ENCODE measurements around the gene ANKRD39.

The ANKRD39 gene

DNA sequence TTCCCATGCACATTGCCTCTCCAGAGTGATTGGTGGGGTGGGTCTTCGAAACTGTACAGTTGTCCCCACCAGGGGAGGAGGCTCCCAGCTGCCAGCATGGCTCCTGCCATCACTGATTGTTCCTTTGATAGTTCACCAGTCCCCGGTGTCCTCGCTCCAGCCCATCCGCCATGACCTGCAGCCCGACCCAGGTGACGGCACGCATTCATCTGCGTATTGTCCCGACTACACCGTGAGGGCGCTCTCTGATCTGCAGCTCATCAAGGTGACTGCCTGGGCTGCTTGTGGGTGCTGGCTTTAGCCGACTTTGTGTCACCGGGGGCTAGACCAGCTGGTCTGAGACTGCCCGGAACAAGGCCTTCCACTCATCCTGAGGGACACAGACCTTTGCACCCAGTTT, 29.4 kb downstream of the ANKRD39 start:
- DNase-seq (ENCODE audit: low read depth, low spot score) = no peak

DNA sequence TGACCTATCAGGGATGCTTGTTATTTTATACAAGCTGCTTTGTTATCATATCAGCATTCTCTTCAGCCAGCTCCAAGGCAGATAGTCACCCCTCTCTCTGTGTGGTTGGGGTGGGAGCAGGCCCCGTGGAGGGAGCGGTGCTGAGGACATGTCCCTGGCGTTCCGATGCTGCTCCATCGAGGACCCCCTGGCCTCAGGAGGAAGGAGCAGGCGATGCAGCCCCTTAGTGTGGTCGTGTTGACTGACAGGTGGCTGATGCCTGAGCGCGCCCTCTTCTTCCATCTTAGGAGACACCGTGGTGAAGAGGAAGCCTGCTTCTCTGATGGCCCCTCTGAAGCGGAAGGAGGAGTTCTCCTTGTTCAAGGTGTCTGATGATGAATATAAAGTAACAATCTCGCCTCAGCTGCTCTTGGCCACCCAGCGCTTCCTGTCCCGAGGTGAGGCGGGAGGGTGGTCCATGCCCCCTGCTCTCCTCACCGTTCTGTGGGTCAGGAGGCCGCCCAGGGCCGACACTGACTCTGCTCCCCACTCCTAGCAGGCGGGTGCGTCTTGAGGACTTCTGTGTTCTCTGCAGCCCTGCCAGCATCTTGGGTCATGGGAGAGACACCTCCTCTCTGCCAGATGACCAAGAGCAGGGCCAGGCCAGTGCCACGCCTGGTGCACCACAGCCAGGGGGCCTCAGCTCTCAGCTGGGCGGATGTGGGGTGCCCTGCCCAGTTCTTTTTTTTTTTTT, 31.1 kb downstream of the ANKRD39 start:
- no peak for DNase-seq (ENCODE audit: low read depth, low spot score)

DNA sequence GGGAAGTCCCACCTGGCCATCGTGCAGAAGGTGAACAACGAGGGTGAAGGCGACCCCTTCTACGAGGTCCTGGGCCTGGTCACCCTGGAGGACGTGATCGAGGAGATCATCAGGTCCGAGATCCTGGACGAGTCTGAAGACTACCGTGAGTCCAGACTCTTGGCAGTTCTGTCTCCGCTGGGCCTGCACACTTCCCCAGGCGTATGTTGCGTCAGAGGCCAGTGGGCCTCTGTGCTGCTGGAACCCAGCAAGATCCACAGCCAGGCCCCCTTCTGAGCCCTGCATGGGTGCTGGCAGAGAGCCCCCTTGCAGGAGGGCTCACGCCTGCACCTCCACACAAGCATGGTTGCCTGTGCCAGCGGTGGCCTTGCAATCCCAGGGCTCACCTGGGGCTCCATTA, 32.8 kb downstream of the ANKRD39 start:
- DNase-seq (ENCODE audit: low read depth, low spot score) = no peak

DNA sequence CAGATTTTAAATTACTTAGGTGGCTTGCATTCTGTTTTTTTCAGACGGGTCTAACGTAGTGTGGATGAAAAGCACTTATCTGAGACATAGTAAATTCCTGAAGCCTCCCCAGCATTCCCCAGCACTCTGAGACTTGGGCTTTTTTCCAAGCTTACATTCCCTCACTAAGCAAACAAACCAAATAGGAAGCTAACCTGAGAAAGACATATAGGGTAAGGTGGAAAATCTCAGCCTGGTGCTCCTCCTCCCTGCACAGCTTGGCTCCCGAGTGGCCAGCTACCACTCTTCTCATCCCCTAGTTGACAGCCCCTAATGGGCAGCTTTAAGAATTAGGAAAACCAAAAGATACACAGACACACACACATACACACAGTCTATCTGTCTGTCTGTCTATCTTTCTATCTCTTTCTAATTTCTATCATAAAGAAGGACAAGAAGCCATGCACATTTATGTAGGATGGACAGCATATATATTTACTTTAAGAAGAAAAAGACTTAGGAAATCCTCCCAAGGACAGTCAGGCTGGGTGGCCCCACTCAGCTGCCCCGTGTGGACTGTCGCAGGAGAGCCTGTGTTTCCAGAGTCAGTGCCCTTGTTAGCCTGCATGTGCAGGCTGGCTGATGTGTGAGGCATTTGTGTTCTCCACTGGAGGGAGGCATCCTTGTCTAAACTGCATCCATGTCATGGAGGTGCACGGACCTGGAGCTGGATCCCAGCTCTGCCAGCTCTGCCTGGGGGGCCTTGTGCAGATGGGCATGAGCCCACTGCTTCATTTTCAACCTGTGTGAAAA, 33.5 kb downstream of the ANKRD39 start:
- DNase-seq (ENCODE audit: low read depth, low spot score) = peak; percentile 86

DNA sequence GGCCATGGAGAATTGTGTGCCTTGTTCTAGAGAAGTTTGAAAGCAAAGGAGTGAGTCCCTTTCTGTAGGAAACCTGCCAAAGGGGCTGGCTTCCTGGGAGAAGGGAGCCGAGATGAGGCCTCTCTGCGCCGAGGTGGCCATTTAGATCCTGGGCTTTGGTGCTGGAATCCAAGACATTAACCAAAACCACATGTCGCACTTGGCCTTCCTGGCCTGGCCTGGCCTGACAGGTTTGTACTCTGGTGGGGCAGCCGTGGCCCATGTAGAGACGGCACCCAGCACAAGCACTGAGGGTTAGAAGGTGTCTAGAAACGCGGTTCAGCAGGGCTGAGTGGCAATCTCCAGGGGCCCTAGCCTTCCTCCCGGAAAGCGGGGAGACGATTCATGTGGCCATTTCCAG, 34.6 kb downstream of the ANKRD39 start:
- no peak for DNase-seq (ENCODE audit: low read depth, low spot score)

DNA sequence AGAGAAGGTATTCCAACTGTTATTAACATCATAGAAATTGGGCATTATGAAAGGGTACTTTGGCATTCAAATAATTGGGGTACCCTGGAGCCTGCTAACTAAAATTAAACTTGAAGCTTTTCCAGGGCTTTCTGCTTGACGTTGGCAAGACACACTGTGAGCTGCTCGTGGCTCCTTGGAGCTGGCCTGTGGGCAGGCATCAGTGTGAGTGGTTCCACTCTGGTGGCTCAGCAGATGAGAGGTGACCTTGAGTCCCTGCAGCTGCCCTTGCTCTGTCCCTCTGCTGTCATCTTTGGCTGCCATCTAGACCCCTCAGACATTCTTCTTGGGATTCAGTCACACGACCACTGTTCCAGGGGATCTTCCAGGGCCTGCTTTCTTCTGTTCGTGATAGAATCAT, 35.0 kb downstream of the ANKRD39 start:
- DNase-seq (ENCODE audit: low read depth, low spot score) = no peak

DNA sequence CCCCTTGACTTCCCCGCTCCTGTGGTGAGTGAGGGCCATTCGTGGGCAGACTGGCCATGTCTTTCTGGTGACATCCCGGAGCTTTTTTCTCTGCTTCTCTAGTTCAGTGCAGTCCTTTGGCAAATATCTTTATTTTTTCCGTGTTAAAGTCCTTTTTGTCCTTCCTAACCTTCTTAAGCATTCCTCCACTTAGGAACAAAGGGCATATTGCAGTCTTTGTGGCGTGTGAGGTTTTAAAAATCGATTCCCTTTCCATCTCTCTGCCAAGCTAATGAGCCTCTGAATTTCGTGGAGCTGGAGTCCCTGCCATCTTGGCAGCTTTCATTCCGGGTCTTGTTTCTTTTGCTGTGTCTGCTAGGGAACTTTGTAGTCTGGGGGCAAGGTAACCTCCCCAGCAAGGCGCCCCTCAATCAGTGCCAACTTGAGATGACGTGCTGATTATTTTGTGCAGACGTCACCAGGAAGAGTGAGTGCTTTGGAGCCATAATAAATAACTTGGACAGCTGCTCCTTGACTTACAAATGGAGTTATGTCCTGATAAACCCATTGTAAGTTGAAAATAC, 36.6 kb downstream of the ANKRD39 start:
- peak; percentile 15 for DNase-seq (ENCODE audit: low read depth, low spot score)

DNA sequence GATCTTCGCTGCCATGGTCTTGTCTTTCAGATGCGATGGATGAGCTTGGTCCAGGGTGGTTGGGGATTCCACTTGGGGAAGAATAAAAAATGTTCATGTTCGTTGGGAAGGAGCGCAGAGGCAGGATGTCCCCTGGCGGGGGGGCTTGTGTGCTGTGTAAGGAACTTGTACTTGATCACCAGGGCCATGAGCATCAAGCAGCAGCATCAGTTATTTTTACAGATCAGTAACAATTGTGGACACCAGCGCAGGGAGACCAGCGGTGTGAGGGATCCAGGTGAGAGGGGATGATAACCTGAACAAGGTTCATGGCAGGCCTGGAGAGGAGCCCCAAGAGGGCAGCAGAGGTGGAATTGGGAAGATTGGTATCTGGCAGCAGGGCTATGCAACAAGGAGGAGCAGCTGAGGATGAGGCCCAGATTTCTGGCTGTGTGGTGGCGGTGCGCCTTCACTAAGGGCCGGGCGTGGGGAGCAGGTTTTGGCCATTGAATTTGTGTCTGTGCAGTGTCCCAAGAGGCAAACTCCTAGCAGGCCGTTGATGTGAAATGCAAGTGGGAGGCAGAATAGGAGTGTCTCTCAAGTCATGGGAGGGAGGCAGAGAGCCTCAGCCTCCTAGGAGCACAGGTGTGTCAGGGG, 37.8 kb downstream of the ANKRD39 start:
- no peak for DNase-seq (ENCODE audit: low read depth, low spot score)

DNA sequence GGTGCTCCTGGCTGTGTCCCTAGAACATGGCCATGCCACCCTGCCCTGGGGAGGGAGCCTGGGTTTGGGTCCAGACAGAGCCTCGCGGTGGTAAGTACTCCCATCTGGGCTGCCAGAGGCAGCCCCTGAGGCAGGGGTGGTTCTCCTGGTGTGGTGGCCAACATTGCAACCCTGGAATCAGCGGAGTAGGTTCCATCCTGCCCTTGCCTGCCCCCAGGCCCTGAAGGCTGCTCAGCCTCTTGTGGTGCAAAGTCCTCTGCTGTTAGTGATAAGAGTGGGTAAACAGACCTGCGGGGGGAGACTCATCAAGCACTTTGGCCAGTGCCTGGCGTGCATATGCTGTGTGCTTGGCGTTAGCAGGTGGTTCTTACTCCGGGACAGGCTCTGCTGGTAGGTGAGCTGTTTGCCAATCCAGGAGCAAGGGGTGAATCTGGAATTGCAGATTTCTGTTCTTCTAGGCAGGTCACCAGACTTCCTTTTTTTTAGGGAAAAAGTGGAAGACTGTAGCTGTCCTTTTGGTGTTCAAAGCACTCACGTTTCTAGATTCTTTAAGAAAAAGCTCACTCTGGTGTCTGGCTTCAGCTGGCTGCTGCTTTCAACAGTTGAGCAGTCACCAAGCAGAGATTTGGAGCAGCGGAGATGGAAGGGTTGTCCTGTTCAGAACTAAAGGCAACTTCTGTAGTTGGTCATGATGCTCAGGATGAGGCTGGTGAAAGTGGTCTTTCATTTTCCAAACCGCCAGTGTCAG, 38.5 kb downstream of the ANKRD39 start:
- no peak for DNase-seq (ENCODE audit: low read depth, low spot score)

DNA sequence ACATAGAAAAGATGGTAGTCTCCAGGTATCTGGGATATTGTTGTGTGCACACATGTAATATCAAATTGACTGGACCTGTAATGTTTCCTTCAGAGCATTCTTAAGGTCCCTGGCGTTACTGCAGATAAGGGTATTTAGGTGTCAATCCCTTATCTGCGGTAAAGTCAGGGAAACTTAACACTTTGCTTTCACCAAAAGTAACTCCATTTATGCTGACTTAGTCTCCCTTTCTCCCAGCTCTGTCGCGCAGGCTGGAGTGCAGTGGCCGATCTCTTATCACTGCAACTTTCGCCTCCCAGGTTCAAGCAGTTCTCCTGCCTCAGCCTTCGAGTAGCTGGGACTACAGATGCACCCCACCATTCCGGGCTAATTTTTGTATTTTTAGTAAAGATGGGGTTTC, 39.9 kb downstream of the ANKRD39 start:
- DNase-seq (ENCODE audit: low read depth, low spot score) = no peak

DNA sequence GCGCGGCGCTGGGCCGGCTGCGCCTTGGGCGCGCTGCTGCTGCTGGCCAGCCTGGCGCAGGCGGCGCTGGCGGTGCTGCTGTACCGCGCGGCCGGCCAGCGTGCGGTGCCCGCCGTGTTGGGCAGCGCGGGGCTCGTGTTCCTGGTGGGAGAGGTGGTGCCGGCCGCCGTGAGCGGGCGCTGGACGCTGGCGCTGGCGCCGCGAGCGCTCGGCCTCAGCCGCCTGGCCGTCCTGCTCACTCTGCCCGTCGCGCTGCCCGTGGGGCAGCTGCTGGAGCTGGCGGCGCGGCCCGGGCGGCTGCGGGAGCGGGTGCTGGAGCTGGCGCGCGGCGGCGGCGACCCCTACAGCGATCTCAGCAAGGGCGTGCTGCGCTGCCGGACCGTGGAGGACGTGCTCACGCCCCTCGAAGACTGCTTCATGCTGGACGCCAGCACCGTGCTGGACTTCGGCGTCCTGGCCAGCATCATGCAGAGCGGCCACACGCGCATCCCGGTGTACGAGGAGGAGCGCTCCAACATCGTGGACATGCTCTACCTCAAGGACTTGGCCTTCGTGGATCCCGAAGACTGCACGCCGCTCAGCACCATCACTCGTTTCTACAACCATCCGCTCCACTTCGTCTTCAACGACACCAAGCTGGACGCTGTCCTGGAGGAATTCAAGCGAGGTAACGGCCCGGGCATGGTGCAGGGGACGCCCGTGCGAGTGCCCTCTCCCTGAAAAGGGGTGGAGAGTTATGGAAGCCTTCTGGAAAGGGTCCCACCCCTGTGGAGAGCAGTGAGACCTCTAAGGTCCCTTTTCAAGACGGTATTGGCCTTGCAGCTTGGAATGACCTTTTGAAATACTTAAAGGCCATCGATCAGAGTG, 40.7 kb downstream of the ANKRD39 start:
- DNase-seq (ENCODE audit: low read depth, low spot score) = no peak

DNA sequence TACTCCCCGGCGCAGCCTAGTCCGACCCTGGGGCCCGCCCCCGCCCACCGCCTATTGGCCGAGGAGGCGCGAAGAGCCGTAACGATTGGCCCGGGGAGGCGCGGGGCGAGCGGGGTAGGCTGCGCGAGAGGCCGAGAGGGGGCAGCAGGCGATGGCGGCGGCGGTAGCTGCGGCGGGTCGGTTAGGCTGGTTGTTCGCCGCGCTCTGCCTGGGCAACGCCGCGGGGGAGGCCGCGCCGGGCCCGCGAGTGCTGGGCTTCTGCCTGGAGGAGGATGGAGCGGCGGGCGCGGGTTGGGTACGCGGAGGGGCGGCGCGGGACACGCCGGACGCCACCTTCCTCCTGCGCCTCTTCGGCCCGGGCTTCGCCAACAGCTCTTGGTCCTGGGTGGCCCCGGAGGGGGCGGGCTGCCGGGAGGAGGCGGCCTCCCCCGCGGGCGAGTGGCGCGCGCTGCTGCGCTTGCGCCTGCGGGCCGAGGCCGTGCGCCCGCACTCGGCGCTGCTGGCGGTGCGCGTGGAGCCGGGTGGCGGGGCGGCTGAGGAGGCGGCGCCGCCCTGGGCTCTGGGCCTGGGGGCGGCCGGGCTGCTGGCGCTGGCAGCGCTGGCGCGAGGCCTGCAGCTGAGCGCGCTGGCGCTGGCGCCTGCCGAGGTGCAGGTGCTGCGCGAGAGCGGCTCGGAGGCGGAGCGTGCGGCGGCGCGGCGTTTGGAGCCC, 41.5 kb downstream of the ANKRD39 start, which contains the start of gene CNNM3:
TSS of gene CNNM3 (plus strand) at position 142 of the 709 bp plus-strand sequence. CDS start at position 152, 10 bp downstream.
- peak; percentile 98 for DNase-seq (ENCODE audit: low read depth, low spot score)

DNA sequence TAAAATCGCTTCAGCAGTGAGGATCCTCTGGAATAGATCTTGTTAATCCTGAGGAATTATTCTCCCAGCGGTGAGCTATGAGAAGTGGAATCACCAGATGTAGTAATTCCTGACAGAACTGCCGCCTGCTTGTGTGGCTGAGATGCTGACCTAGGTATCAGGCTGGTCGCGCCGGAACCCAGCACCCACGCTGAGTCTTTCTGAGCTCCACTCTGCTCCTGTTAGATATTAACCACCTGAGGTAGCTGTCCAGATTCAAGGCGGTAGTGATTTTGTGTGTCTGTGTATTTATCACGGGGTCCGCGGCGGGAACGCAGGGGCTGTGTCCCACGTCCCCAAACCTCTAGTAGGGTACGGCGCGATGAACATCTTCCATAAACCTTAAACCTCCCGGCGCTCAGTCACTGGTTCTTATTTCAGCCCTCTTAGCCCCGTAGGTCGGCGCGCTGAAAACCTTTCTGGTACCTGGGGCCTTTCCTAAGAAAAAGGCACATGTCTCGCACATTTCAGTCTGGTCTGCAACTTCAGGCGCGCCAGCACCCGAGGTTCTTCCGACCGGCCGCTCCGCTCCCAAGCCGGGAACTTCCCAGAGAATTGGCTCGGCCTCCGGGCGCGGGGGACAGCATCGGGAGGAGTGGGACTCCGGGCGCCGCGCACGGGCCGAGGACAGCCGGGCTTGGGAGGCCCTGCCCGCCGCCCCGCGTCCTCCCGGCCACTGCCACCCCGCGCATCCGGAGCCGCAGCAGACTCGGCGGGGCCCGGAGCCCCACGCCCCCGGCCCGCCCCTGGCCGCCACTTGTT, 42.3 kb downstream of the ANKRD39 start:
- no peak for DNase-seq (ENCODE audit: low read depth, low spot score)

DNA sequence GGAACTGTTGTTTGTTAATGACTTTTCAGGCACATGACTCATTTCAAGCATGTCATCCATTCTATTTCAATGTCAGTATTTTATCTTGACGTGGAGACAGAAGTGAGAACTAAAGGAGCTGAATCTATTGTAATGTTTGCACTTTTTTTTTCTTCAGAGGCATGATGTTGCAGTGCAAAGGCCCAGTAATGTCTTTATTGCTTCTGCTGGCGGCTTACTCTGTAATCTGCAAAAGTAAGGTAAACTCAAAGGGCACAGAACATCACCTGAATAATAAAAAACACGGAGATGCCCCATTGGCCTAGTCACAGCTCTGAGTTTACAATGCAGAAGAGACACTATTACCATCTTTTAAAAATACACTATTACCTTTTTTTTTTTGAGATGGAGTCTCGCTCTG, 44.2 kb downstream of the ANKRD39 start:
- DNase-seq (ENCODE audit: low read depth, low spot score) = no peak

DNA sequence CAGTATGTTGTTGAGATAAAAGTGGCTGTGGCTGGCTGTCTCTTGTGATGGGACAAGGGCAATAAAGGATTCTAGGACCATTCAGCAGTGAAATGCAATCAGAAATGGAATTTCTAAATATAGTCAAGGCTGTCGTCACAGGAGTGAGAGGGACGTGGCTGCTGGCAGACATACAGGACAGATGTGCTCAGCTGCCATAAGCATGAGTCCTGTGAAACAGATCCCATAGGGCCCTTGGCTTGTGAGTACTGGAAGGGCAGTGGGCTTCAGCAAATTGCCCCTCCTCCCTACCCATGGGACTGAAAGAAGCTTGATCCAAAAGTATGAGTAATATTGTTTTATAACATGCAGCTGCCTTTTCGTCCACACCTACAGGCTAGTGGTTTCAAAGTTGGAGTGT, 45.9 kb downstream of the ANKRD39 start:
- no peak for DNase-seq (ENCODE audit: low read depth, low spot score)

DNA sequence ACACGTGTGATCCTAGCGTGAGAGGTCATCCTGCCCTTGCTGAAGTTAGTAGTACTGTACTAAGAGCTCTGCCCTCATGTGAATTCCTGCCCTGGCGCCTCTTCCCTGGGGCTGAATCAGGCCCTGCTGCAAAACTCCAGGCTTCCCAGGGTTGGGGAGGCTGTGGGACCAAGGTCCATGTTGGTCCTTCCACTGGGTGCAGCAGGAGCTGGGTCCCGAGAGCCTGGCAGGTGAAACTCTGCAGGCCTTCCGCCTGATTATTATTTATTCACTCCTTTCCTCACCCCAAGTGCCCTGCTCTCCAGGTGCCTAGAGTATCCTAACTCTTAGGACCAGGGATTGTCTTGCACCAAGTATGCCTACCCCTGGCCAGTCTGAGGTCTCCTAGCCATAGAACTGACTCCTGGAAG, 47.0 kb downstream of the ANKRD39 start:
- DNase-seq (ENCODE audit: low read depth, low spot score) = no peak

DNA sequence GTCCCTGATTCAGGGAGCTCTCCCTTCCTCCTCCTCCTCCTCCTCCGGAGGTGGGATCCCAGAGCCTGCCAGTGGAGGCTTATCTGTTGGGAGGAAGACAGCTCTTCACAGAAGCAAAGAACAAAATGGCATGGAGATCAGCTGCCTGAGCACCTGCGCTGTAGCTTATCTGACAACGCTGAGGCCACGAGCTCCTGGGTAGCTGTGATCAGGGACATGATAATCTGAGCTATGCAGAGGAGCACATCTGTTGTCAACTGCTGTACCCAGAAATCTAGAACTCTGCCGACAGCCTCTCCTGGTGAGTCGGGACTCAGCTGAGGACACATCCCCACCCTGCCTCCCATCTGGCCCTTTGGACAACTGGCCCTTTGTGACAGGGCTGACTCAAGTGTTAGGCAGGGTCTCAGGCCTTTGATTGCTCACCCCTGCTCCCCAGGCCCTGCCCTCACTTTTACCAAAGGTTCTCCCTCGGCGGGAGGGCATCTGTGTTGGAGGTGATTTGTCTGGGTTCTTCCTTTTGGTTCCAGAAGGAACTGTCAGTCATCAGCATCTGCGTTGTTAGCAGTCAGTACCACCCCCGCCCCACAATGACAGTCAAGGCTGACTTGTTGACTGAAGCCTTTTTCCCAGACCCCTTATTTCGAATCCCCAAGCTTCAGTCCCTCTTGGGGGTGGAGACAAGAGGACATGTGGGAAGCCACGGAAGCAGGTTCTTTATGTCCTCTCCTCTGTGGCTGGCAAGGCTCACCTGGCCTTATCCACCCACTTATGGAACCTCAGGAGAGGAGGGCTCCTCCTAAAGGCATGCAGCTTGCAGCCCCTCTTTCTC, 47.6 kb downstream of the ANKRD39 start:
- no peak for DNase-seq (ENCODE audit: low read depth, low spot score)

DNA sequence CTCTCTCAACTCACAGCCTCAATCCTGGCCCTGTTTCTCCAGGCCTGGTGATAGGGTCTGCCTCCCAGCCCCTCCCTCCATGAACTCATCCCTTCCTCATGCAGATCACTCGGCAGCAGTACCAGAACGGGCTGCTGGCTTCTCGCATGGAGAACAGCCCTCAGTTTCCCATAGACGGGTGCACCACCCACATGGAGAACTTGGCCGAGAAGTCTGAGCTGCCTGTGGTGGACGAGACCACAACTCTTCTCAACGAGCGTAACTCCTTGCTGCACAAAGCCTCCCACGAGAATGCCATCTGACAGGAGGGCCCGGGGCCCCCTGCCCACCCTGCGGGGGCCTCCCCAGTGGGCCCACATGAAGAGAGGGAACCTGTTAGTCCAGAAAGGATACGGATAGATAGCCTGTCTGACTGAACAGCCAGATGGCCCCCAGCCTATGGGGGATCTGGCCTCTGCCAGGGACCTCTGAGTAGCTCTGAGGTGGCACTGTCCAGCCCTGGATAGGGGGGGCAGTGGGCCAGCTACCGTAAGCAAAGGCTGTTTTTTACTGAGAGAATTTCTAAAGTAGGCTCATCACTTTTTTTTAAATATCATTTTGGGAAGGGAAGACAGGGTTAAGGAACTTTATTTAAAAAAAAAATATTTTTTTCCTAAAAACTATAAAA, 48.5 kb downstream of the ANKRD39 start:
- no peak for DNase-seq (ENCODE audit: low read depth, low spot score)
